Rectal smooth muscle tissue (tissue), 1 donor: ENCODE results near the gene KRTAP19-7.

Experiments used
- H3K27ac ChIP-seq: one replicate; pipeline ENCODE4 v1.7.0; 2013; ENCODE audit warnings: low read depth, low read length, inconsistent platforms
- H3K27me3 ChIP-seq: one replicate; pipeline ENCODE4 v1.7.0; 2013; ENCODE audit warnings: low read length; ENCODE audit not compliant: control insufficient read depth, insufficient read depth
- H3K36me3 ChIP-seq: one replicate; pipeline ENCODE4 v1.7.0; 2013; ENCODE audit warnings: low read length; ENCODE audit not compliant: control insufficient read depth, insufficient read depth
- H3K4me1 ChIP-seq: one replicate; pipeline ENCODE4 v1.7.0; 2013; ENCODE audit warnings: low read length; ENCODE audit not compliant: control insufficient read depth, insufficient read depth
- H3K4me3 ChIP-seq: one replicate; pipeline ENCODE4 v1.7.0; 2013; ENCODE audit warnings: low read length
- H3K9ac ChIP-seq: one replicate; pipeline ENCODE4 v1.7.0; 2013; ENCODE audit warnings: low read length

The KRTAP19-7 gene

GRCh38 chr21:30561957-30562356, 843 bp upstream of the KRTAP19-7 start:
- no peaks in the 10 kb centered on the region for H3K4me1 ChIP-seq
- no peaks in the 10 kb centered on the region for H3K36me3 ChIP-seq
- H3K9ac ChIP-seq: no peak overlapping the region
- no peak overlapping the region for H3K27ac ChIP-seq
- no peak overlapping the region for H3K4me3 ChIP-seq
- H3K27me3 ChIP-seq: no peaks in the 10 kb centered on the region

- no peak overlapping the region for H3K9ac ChIP-seq
- H3K4me1 ChIP-seq: no peaks in the 10 kb centered on the region
- H3K27ac ChIP-seq: no peak overlapping the region
- no peak overlapping the region for H3K4me3 ChIP-seq
- no peaks in the 10 kb centered on the region for H3K27me3 ChIP-seq
- no peaks in the 10 kb centered on the region for H3K36me3 ChIP-seq
Measured at GRCh38 chr21:30555095-30555494, 6.0 kb downstream of the KRTAP19-7 start.

DNA sequence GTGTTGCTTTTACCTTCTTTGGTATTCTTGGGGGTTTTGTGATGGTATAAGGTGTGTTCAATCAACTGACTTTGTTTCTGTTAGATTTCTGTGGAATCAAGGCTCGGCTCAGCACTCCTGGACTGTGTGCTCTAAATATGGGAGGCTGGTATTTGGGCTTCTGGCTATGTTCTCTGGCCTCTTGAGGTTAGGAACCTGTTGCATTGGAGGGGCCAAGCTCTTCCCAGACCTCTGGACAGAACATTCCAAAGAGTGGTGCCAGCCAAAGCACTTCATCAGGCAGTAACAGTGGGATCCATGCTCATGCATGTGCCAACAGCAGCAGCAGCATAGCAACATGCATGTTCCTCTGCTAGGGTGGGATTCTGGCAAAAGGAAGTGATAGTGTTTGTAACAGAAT, 8.3 kb downstream of the KRTAP19-7 start:
- Histone ChIP-seq H3K27me3 (no peaks in the 10 kb centered on the region), H3K4me3 (no peak overlapping the region), H3K4me1 (no peaks in the 10 kb centered on the region), H3K36me3 (no peaks in the 10 kb centered on the region), H3K27ac (no peak overlapping the region), H3K9ac (no peak overlapping the region)

DNA sequence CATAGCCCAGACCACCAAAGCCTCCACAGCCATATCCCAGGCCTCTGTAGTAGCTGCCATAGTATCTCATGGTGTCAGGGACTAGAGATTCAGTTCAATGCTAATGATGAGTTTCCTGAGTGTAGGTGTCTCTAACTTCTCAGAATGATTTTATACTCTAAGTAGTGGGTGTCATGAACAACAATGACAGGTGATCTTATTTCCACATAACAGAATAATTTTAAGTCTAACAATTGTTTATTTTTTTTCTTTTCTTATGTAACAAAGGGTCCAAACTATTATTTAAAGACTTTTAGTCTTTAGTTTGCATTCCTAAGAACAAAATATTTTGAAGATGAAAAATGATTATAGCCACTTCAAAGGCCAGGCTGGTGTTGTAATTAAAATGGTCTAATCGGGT, 19.4 kb downstream of the KRTAP19-7 start, which contains the start of gene KRTAP19-6:
KRTAP19-6 (minus strand) TSS at position 101 of the 400 bp plus-strand sequence; CDS start at position 70, 31 bp downstream.
- Histone ChIP-seq H3K36me3 (no peaks in the 10 kb centered on the region), H3K27me3 (no peaks in the 10 kb centered on the region), H3K4me3 (no peak within 1 kb of the TSS), H3K9ac (no peak within 1 kb of the TSS), H3K4me1 (no peaks in the 10 kb centered on the region), H3K27ac (no peak within 1 kb of the TSS)

DNA sequence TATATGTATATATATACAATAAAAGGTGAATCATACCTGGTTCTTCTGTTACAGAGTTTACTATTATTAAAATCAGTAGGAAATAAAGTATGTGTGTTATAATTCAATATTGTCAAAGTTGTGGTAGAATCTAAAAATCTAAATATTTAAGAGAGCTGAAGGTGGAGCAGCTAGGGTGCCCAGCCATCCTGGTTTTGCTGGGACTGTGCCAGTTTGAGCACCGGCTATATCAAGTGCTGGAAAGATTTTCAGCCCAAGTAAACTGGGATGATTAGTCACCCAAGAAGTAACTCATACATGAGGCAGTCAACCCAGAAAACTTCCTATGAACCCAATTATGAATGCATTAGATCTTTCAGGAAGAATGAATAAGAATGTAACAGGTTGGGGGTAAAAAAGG, 42.2 kb downstream of the KRTAP19-7 start:
- Histone ChIP-seq H3K36me3 (no peaks in the 10 kb centered on the region), H3K4me3 (no peak overlapping the region), H3K27ac (no peak overlapping the region), H3K27me3 (no peaks in the 10 kb centered on the region), H3K9ac (no peak overlapping the region), H3K4me1 (no peaks in the 10 kb centered on the region)

- no peaks in the 10 kb centered on the region for H3K36me3 ChIP-seq
- no peak overlapping the region for H3K27ac ChIP-seq
- H3K4me3 ChIP-seq: no peak overlapping the region
- H3K4me1 ChIP-seq: no peaks in the 10 kb centered on the region
- H3K9ac ChIP-seq: no peak overlapping the region
- no peaks in the 10 kb centered on the region for H3K27me3 ChIP-seq
Measured at GRCh38 chr21:30515681-30516080, 45.4 kb downstream of the KRTAP19-7 start.
